GM21381 (cell line): ENCODE results near the gene OGFR.
"Not testable (repeated sequence)": the region's sequence is repeated elsewhere in the genome, so short reads cannot be mapped to it uniquely, and the experiment has no call there.

Experiments used
- ATAC-seq: cut with Tn5 transposase; IDR thresholded peaks from one replicate; pipeline ENCODE4 v1.9.1; 2021; ENCODE audit warnings: mild to moderate bottlenecking, moderate library complexity; ENCODE audit not compliant: unreplicated experiment

Gene OGFR

DNA sequence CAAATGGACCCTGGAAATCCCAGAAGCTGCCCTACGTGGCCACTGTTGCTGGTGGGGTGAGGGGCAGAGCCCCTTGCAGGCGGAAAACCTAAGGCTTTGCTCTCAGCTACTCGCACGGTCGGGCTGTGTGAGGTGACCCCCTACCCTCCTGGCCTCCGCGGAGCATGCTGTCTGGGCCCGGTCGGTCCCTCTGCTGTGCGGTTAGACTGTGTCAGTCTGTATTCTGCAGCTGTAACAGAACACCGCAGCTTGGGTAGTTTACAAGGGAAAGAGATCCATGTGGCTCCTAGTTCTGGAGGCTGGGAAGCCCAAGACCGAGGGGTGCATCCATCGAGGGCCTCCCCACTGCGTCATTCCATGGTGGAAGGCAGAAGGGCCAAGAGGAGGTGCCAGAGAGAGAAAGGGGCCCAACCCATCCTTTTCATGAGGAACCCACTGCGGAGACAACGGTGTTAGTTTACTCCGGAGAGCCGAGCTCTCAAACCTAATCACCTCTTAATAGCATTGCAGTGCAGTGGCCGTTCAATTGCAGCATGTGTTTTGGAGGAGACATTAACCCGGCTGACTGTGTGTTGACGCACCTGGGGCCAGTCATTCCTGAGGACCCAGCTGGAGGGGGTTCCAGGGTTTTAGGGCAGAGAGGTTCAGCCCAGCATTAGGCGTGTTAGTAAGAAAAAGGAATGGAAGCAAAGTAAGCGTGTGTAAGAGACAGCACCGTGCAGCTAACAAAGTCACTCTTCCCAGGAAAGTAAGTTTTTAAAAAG lies 30.5 kb downstream of the OGFR start:
- ATAC-seq: no peak

DNA sequence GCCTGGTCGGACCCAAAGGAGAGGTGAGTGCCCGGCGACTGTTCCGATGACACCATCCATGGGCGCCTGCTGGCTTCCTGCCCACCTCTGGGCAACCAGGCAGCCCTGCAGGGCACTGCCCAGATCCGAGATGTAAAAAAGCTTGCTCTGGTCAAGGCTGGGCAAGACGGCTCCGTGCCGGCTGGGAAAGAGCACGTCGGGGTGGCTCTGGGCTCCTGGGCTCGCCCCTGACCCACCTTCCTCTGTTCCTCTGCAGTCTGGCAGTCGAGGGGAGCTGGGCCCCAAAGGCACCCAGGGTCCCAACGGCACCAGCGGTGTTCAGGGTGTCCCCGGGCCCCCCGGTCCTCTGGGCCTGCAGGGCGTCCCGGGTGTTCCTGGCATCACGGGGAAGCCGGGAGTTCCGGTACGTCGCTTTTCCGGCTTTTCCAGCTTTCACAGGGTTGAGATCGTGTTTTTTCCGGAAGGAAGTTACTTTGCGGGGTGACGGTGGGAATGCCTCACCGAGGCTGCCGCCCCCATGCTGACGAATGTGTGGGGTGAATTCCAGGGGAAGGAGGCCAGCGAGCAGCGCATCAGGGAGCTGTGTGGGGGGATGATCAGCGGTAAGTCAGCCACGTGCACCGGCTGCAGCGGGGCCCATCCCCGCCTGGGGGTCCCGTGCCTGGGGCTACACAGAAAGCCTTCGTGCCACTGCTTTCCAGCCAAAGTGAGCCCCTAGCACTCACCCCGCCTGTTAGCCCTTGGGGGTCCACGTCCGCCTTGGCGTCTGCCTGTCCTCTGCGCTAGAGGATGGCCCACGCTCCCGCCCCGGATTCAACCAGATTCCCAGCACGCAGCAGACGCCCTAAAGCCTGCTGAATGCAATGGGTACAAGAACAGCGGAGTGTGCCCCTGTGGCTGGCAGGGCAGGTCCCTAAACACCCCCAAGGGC lies 31.6 kb downstream of the OGFR start:
- ATAC-seq: no peak

DNA sequence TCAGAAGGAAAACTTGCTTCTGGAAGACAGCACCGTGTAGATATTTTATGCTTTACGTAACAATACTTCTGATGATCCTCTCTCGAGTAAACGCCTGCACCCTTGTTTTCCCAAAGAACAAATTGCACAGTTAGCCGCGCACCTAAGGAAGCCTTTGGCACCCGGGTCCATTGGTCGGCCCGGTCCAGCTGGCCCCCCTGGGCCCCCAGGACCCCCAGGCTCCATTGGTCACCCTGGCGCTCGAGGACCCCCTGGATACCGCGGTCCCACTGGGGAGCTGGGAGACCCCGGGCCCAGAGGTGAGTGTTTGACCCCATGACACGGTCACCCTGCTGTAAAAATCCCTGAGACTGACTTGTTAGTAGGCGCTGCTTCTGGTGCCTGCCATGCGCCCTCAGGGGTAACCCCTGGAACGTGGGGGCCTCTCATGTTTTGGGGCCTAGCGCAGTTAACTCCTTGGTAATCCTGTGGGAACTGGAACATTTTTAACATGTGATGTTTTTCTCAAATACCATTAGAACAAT lies 32.4 kb downstream of the OGFR start:
- no peak for ATAC-seq

DNA sequence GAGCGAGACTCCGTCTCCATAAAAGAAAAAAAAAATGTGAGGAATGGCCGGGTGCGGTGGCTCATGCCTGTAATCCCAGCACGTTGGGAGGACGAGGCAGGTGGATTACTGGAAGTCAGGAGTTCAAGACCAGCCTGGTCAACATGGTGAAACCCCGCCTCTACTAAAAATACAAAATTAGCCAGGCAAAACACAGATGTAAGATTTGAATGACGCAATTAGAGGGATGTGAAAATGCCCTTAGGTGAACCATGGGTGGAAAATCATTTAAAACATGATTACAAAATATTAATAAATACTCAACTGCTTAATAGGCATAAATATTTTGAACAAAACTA lies 33.1 kb downstream of the OGFR start:
- ATAC-seq: no peak

DNA sequence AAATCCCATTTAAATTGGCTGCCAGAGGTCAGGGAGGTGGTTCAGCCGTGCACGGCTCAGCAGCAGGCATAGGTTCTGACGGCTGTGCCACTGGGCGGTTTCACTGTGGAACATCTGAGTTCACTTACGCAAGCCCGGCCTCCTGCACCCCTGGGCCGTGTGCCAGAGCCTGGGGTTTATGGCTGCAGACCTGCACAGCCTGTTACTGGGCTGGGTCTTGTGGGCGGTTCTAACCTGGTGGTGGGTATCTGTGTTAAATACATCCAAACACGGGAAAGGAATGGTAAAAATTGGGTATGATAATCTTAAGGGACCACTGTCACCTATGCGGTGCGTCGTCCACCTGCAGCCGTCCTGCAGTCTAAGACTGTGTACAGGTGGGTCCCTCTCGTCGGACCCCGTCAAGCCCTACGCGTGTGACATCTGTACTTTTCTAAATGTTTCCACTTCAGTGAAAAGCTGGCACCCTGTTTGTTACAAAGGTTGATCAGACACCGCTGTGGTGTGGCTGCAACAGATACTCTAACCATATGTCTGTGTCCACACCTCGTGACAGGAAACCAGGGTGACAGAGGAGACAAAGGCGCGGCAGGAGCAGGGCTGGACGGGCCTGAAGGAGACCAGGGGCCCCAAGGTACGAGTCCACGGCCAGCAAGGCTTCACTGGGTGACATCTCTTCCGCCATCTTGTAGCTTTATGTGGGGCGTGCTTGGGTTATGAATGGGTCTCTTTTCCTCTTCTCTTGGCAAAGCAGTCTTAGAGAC lies 33.7 kb downstream of the OGFR start:
- peak; percentile 70 for ATAC-seq

DNA sequence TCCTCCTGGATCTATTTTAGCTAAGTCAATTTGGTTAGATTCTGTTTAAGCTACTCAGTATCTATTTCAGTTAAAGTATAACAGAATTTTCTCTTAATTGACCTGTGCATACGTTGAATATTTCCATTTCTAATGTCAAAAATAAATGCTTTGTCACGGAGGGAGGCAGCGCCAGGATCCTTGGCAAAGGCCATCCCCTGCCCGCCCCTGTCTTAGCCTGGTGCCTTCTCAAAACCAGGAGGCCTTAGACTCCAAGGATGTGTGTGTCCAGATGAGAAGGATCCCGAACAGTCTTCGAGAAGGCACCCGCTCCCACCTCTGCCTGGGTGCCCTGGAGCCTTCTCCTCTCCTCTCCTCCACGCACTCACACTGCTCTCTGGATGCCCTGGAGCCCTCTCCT lies 34.6 kb downstream of the OGFR start:
- ATAC-seq: no peak

DNA sequence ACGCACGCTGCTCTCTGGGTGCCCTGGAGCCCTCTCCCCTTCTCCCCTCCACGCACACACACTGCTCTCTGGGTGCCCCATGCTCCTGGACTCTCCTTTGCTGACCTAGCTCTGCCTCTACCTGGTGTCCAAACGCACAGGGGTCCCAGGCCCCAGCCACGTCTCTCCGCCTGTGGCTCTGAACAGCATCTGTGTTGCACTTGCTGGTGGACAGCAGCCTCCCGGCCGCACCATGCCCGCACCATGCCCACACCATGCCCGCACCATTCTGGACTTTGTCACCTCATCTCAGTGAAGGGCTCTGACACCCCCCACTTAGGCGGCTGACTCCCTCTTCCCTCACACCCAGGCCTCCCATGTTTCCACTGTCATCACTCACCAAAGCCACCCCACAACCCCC lies 35.2 kb downstream of the OGFR start:
- ATAC-seq: no peak

DNA sequence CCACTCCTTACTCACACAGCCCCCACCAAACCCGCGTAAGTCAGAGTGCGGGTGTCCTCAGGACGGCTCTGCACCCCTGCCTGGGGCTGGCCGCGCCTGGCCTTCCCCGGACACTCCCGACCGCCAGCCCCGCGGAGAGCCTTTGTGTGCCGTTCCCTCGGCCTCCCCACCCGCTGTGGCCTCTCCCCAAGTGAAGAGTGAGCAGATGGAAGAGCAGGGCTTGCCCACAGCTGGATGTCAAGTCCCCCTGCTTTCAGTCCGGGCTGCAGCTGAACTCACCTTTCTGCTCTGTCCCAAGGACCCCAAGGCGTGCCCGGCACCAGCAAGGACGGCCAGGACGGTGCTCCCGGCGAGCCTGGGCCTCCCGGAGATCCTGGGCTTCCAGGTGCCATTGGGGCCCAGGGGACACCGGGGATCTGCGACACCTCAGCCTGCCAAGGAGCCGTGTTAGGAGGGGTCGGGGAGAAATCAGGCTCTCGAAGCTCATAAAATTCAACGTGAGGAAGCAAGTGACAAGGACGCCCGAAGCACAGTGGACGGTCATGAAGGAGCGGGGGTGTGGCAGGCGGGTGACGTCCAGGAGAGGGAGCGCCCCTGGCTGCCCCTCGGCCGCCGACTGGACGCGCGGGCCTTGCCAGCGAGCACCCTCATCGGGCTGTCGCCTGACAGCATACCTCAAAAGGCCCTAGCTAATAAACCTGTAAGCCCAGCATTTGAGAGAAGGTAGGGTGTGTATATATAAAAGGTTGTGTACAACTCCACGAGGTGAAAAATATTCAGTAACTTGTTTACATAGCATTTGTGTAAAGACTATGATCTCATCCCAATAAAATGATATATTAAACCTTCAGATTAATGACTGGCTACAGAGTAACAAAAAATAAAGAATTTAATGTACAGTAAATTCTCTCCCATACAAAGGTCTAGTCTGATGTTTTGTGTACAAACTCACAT lies 35.9 kb downstream of the OGFR start:
- no peak for ATAC-seq

DNA sequence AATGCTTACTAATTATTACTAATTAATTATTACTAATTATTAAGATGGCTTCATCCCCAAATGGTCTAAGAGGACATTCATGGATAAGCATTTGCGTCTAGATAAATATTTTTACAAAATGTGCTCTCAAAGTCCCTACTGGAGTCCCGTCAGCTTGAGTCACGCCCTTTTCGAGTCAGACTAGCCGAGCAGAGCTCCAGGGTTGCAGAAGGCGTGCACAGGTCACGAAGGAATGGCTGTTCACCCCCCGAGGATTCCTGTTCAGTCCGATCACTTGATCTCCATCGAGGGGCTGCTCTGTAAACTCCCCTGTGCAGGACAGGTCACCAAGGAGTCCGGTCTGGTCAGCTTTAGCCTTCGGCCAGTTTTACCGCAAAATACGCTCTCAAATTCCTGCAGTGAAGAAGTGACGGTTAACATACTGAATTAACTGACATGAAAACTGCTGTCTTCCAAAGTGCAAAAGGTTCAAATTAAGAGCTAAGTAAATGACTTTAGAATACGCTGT lies 37.1 kb downstream of the OGFR start:
- ATAC-seq: no peak

DNA sequence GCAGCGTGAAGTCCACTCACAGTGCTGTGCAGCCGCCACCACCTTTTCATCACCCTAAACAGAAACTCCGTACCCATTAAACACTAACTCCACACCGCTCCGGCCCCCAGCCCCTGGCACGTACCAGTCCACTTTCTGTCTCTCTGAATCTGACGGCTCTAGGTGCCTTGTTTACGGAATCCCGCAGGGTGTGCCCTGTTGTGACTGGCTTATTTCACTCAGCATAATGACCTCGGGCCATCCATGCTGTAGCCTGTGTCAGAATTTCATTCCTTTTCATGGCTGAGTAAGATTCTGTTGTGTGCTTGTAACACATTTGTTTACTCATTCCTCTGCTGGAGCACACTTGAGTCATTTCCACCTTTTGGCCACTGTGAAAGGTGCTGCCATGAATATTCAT lies 39.0 kb downstream of the OGFR start:
- no peak for ATAC-seq

DNA sequence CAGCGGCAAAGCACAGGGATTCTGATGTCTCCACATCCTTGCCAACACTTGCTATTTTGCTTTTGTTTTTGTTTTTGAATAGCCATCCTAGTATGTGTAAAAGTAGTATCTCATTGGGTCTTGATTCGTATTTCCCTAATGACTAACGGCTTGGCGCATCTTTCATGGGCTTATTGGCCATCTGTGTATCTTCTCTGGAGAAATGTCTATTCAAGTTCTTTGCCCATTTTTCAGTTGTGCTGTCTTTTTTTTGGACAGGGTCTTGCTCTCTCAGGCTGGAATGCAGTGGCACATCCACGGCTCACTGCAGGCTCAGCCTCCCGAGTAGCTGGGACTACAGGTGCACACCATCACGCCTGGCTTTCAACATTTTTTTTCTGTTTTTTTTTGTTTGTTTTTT lies 39.5 kb downstream of the OGFR start:
- ATAC-seq: no peak

DNA sequence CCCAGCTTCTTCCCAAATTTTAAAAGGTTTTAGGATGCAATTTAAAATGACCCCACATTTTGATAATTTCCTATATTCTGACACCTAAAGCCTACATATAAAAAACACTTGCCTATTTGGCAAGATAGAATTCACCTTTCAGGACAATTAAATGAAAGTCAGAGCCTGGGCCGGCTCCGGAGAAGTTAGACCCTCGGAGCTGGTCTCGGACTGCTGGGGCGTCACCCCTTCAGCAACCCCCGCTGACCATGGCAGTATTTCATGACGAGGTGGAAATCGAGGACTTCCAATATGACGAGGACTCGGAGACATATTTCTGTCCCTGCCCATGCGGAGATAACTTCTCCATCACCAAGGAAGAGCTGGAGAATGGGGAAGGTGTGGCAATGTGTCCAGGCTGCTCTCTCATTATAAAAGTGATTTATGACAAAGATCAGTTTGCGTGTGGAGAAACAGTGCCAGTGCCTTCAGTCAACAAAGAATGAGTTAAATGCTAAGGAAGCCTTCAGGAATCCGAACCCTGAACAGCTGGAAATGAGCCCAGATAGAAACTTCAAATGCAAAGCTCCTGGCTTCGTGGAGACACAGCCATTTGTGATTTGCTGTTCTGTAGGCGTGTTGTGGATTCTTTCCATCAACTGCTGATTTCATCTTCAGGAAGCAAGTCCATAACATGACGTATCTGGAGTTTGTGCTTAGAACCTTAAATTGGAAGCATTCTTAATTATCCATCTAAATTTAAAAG lies 41.0 kb downstream of the OGFR start:
- ATAC-seq: no peak

DNA sequence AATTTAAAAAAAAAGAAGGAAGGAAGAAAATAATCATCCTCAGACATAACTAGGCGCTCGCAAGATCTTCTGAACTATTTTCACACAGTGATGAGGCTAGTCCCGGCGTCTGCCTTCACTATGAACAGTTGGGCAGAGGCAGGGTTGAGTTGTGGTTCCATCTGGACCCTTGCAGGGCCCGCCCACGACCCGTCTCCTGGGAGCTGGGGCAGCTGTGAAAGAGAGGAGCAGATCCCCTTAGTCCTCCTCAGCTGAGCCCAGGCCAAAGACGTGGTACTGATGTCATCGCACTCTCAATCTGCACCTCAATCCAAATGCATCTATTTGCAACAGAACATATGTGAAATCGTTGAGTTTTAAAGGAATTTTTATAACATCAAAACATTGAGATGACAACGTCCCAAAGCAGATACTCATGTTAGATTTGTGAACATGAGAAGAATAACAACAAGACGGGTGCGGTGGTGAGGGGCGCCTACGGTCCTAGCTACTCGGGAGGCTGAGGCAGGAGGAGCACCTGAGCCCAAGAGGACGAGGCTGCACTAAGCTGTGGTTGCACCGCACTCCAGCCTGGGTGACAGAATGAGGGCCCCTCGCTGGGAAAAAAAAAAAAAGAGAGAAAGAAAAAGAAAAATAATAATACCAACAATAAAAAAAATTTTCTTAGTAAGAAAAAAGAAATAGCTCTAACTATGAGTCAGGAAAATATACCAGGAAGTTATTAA lies 41.7 kb downstream of the OGFR start:
- no peak for ATAC-seq

DNA sequence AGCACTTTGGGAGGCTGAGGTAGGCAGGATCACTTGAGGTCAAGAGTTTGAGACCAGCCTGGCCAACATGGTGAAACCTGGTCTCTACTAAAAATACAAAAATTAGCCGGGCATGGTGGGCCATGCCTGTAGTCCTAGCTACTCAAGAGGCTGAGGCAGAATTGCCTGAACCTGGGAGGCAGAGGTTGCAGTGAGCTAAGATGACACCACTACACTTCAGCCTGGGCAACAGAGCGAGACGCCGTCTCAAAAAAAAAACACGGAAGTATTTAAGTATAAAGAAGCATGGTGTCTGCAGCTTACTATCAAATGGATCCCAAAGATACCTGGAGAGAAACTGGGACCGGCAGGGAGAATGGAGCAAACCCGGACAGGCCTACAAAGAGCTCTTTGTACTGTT lies 44.3 kb downstream of the OGFR start:
- ATAC-seq: not testable (repeated sequence)

DNA sequence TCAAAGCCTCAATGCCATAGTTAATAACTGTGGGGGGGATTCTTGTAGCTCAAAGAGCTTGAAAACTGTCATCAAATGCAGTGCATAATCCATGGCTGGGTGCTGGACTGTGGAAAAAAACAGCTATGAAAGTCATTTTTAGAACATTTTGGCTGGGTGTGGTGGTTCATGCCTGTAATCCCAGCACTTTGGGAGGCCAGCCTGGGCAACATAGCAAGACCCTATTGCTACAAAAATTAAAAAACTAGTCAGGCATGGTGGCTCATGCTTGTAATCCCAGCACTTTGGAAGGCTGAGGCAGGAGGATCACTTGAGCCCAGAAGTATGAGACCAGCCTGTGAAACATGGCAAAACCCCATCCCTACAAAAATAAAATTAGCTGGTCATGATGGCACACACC lies 44.8 kb downstream of the OGFR start:
- no peak for ATAC-seq

DNA sequence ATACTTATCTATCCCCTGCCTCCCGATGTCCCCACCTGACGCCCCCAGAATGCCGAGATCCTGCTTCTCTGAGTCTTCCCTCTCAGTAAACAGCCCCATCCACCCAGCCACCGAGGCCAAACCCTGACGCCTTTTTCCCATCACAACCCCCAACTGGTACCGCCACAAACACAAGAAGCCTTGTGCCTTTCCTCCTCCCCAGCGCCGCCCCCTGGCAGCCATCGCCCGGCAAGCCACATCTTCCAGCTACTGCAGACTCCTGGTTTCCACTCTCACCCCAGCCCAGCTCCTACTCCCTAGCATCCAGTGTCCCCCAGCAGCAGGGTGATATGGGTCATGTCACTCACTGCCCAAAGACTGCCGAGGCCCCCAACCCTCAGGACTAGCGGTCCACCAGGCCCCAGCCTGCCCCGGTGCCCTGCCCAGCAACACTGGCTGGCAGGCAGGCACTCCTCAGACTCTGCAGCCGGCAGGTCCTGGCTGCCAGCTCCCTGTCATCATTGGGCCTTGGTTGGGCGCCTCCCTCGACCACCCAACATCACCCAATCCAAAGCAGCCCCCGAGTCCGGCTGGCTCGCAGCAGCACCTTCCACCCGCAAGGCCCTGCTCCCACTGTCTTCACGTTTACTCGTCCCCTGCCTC lies 45.8 kb downstream of the OGFR start:
- no peak for ATAC-seq

DNA sequence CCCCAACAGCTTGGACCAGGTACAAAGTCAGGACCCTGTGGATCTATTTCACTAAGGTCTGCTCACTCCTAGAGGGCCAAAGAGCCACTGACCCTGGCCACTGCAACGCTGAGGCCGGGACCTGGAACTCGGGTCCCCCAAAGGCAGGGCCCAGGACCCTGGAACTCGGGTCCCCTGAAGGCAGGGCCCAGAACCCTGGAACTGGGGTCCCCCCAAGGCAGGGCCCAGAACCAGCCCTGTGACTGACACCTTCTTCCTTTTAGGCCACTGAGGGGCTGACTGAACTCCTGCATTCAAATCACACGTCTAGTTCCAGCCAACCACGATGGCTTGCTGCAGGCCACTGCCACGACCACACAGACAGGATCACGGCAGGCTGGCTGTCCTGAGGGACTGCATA lies 47.6 kb downstream of the OGFR start:
- no peak for ATAC-seq

DNA sequence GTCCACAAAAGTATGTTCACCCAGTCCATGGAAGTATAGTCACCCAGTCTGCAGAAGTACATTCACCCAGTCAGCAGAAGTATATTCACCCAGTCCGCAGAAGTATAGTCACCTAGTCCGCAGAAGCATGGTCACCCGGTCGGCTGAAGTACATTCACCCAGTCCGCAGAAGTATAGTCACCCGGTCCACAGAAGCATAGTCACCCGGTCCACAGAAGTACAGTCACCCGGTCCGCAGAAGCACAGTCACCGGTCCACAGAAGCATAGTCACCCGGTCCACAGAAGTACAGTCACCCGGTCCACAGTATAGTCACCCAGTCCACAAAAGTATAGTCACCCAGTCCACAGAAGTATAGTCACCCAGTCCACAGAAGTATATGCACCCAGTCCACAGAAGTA lies 48.2 kb downstream of the OGFR start:
- no peak for ATAC-seq
